ENCODE data around the gene RIPOR3.

DNA sequence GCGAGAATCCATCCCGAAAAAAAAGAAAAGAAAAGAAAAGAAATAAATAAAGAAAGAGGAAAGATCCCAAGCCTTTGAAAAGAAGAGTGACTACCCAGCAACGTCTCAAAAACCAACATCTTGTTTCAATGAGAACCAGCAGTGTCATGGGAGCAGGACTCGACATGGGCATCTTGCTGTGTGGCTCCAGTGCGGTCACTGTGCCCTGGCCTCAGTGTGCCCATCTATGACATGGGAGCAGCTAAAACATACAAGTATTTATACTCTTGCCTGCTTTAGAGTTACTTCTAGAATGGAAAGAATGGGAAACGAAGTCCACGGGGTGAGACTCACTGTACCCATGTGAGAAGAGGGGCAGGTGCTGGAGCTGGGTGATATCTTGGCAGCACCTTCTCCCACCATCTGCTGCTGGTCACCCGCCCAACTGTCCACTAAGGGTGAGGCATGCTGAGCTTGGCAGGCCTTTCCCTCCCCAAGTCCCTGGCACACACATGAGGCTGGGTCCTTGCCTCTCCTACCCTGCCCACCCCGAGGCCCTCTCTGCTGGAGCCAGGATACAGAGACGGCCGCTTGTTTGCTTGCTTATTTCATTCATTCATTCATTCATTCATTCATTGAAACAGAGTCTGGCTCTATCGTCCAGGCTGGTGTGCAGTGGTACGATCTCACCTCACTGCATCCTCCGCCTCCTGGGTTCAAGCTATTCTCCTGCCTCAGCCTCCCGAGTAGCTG is 77.7 kb downstream of the RIPOR3 start:
- no peak for TF ChIP-seq FOXK2 (IDR thresholded peaks at IDR 0.05)
- TF ChIP-seq, protein P1, sequence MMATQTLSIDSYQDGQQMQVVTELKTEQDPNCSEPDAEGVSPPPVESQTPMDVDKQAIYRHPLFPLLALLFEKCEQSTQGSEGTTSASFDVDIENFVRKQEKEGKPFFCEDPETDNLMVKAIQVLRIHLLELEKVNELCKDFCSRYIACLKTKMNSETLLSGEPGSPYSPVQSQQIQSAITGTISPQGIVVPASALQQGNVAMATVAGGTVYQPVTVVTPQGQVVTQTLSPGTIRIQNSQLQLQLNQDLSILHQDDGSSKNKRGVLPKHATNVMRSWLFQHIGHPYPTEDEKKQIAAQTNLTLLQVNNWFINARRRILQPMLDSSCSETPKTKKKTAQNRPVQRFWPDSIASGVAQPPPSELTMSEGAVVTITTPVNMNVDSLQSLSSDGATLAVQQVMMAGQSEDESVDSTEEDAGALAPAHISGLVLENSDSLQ (IDR thresholded peaks at IDR 0.05): no peak
- no peak for TF ChIP-seq LEF1 (IDR thresholded peaks at IDR 0.05; ENCODE audit: borderline replicate concordance)
- no peak for TF ChIP-seq FOXA1 (IDR thresholded peaks at IDR 0.05)
- no peak for TF ChIP-seq TARDBP (IDR thresholded peaks at IDR 0.05)
- TF ChIP-seq FOXM1 (IDR thresholded peaks at IDR 0.05; ENCODE audit: borderline replicate concordance): no peak
- no peak for TF ChIP-seq HDGF (IDR thresholded peaks at IDR 0.05; ENCODE audit: borderline replicate concordance)
- TF ChIP-seq ELF4 (IDR thresholded peaks at IDR 0.05): no peak
- TF ChIP-seq NFRKB (IDR thresholded peaks at IDR 0.05): no peak

All from HEK293T (cell line).